Breast epithelium (tissue), 3 donors: Measurements from ENCODE around the gene PTH2.

ENCODE experiments used
- POLR2A ChIP-seq: fragments of 450-650 bp; IDR thresholded peaks from one replicate; pipeline ENCODE4 v1.6.1; 2016; ENCODE audit warnings: antibody characterized with exemption, mild to moderate bottlenecking, moderate library complexity
- POLR2AphosphoS5 ChIP-seq, 3 donors: sonication (generic); formaldehyde crosslinking; IDR thresholded peaks; one replicate each; pipeline ENCODE4 v1.6.1; 2017; ENCODE audit warnings: antibody characterized with exemption in 3 of 3
- TF ChIP-seq, protein P1 (sequence below), 3 donors: fragments of 450-650 bp; IDR thresholded peaks; one replicate each; pipeline ENCODE4 v1.5.1; 2016 to 2017; ENCODE audit warnings: antibody characterized with exemption in 3 of 3, mild to moderate bottlenecking in 3 of 3, moderate library complexity in 3 of 3

DNA sequence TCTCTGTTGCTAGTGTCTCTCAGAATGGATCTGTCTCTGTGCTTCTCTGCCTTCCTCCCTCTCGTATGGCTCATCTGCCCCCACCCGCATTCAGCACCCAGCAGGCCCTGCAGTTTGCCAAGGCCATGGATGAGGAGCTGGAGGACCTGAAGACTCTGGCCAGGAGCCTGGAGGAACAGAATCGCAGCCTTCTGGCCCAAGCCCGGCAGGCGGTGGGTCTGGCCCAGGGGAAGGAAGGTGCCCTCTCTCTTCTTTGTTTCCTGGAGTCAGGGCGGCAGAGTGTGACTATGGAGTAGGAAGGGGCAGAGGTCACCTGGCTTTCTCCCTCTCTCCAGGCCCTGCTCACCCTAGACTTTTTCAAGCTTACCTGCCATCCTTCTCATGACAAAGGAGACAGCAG lies 24.3 kb downstream of the PTH2 start:
- TF ChIP-seq, protein P1, sequence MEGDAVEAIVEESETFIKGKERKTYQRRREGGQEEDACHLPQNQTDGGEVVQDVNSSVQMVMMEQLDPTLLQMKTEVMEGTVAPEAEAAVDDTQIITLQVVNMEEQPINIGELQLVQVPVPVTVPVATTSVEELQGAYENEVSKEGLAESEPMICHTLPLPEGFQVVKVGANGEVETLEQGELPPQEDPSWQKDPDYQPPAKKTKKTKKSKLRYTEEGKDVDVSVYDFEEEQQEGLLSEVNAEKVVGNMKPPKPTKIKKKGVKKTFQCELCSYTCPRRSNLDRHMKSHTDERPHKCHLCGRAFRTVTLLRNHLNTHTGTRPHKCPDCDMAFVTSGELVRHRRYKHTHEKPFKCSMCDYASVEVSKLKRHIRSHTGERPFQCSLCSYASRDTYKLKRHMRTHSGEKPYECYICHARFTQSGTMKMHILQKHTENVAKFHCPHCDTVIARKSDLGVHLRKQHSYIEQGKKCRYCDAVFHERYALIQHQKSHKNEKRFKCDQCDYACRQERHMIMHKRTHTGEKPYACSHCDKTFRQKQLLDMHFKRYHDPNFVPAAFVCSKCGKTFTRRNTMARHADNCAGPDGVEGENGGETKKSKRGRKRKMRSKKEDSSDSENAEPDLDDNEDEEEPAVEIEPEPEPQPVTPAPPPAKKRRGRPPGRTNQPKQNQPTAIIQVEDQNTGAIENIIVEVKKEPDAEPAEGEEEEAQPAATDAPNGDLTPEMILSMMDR (IDR thresholded peaks at IDR 0.05) = no peak
- no peak for TF ChIP-seq POLR2A
- no peak for TF ChIP-seq POLR2AphosphoS5 (IDR thresholded peaks at IDR 0.05)
